Uterus (tissue), 4 donors: ENCODE data around the gene RUFY3. TPM values are rescaled to one million over a fixed set of nuclear protein-coding genes. Genes with fewer than 3 reads are reported as not detected.

Experiments used
- DNase-seq, 2 donors: peaks; one replicate each; pipeline ENCODE4 v3.0.0-alpha.2; 2019 to 2020
- H3K27ac ChIP-seq, 2 donors: fragments of 200-600 bp; sonication (generic); 1 replicate in 1 of 2; 2 replicates in 1 of 2; pipeline ENCODE4 v1.5.1; 2016 to 2018
- H3K27me3 ChIP-seq, 2 donors: fragments of 200-600 bp; sonication (generic); one replicate each; pipeline ENCODE4 v1.5.1; 2018 to 2019; ENCODE audit warnings: control low read depth in 1 of 2
- H3K36me3 ChIP-seq, 2 donors: fragments of 200-600 bp; sonication (generic); one replicate each; pipeline ENCODE4 v1.5.1; 2019; ENCODE audit warnings: control low read depth in 1 of 2
- H3K4me1 ChIP-seq, 2 donors: fragments of 200-600 bp; sonication (generic); one replicate each; pipeline ENCODE4 v1.5.1; 2018 to 2019; ENCODE audit warnings: control low read depth in 1 of 2
- H3K4me3 ChIP-seq, 2 donors: fragments of 200-600 bp; sonication (generic); 1 replicate in 1 of 2; 2 replicates in 1 of 2; pipeline ENCODE4 v1.5.1; 2018 to 2019; ENCODE audit warnings: mild to moderate bottlenecking in 1 of 2
- H3K9me3 ChIP-seq, 2 donors: fragments of 200-600 bp; sonication (generic); one replicate each; pipeline ENCODE4 v1.5.1; 2019; ENCODE audit warnings: control low read depth in 1 of 2
- CTCF ChIP-seq, 4 experiments: fragments of 200-600 bp in 2 of 4; fragments of 450-650 bp in 2 of 4; sonication (generic) in 2 of 4; IDR thresholded peaks; one replicate each; pipeline ENCODE4 v1.5.1; 2016 to 2019; ENCODE audit warnings: antibody characterized with exemption in 4 of 4, mild to moderate bottlenecking in 2 of 4, moderate library complexity in 1 of 4
- POLR2A ChIP-seq, 2 donors: fragments of 450-650 bp; IDR thresholded peaks; one replicate each; pipeline ENCODE4 v1.6.1; 2016; ENCODE audit warnings: antibody characterized with exemption in 2 of 2, mild to moderate bottlenecking in 1 of 2, moderate library complexity in 1 of 2
- intact Hi-C: fragments of 100-400 bp; cut with DNase I; formaldehyde crosslinking; loops from one replicate; pipeline ENCODE4 v1.15.1; 2023; ENCODE audit warnings: low total_unique reads
- small RNA-seq: library from RNA; depleted of rRNA; stranded (forward); fragments of <200 nt; gene quantifications from one replicate; pipeline ENCODE3, GENCODE V24; 2016
- total RNA-seq, 4 donors: library from RNA; depleted of rRNA in 3 of 4; stranded (reverse); fragments of >200 nt in 3 of 4; gene quantifications; one replicate each; pipeline versions ENCODE4 v1.1.0 to v1.2.4, GENCODE V29; 2014 to 2023
- donor health status: DM: yes; HTN: yes; CAD: no.

RUFY3 gene
- total RNA-seq, 4 donors from 2014 or later = 25.4 to 137 (median 75.9) TPM

DNA sequence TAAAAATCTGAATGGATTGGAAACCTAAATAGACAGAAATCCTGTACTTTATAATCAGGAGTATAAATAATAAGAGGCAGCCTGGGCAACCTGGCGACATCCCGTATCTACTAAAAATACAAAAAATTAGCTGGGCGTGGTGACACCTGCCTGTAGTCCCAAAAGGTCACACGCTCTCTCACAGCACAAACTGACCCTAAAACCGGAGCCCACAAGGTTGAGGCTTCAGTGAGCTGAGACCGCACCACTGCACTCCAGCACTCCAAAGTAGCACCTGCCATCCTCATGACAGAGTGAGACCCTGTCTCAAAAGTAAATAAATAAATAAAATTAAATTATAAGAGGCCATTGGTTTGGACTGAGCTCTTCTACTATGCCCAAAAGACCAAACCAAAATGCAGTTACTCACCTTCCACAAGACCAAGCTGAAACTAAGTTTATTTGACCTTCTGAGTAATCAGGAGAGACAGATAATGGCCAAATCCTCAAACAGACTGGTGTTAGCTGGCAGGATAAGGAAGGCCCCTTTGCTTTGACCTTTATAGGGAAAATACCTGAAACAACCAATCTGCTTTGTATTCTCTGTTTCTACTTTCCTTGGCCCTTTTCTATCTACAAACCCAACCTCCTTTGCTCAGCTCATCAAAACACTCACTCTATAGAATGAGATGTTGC, 121.1 kb downstream of the RUFY3 start:
- no peak for TF ChIP-seq CTCF (IDR thresholded peaks at IDR 0.05)
- TF ChIP-seq POLR2A (IDR thresholded peaks at IDR 0.05) = no peak
- H3K4me1 ChIP-seq = no peaks in the 10 kb centered on the region
- H3K4me3 ChIP-seq = no peak overlapping the region
- DNase-seq = no peak
- no peaks in the 10 kb centered on the region for H3K36me3 ChIP-seq
- intact Hi-C loops = no loop called here
- no peaks in the 10 kb centered on the region for H3K27me3 ChIP-seq
- H3K9me3 ChIP-seq = no peaks in the 10 kb centered on the region
- H3K27ac ChIP-seq = no peak overlapping the region

DNA sequence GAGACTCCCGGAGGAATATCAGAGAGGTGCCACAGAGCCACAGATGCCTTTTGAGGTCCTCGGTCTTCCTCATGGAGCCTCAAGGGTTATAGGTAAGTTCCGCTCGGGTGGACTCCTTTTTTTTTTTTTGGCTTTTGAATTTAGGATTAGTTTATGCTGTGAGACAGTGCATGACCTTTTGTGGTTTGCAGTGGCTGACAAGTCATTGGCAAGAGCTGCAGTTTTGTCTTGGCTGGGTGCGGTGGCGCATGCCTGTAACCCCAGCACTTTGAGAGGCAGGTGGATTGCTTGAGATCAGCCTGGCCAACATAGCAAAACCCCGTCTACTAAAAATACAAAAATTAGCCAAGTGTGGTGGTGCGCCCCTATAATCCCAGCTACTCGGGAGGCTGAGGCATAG, 122.4 kb downstream of the RUFY3 start:
- H3K27ac ChIP-seq = no peak overlapping the region
- H3K27me3 ChIP-seq = no peaks in the 10 kb centered on the region
- intact Hi-C loops = no loop called here
- DNase-seq = no peak
- no peaks in the 10 kb centered on the region for H3K36me3 ChIP-seq
- no peaks in the 10 kb centered on the region for H3K9me3 ChIP-seq
- no peaks in the 10 kb centered on the region for H3K4me1 ChIP-seq
- no peak overlapping the region for H3K4me3 ChIP-seq
- TF ChIP-seq CTCF (IDR thresholded peaks at IDR 0.05) (no peak), POLR2A (IDR thresholded peaks at IDR 0.05) (no peak)

DNA sequence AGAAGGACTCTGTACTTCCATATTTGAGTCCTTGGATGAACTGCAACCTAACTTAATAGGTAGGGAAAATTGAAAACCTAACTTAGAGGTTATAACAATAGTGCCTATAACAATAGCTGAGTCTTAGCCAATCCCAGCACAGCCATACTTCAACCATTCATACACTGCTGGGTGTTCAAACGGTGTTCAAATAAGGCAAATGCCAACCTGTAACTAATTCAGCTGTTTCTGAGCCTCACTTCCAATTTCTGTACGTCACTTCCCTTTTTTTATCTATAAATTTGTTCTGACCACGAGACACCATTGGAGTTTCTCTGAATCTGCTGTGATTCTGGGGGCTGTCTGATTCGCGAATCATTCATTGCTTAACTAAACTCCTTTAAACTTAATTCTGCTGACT, 127.5 kb downstream of the RUFY3 start:
- DNase-seq = no peak
- intact Hi-C loops = no loop called here
- Histone ChIP-seq H3K9me3 (no peaks in the 10 kb centered on the region), H3K27me3 (no peaks in the 10 kb centered on the region), H3K4me1 (no peaks in the 10 kb centered on the region), H3K4me3 (no peak overlapping the region), H3K27ac (no peak overlapping the region), H3K36me3 (no peaks in the 10 kb centered on the region)
- TF ChIP-seq POLR2A (IDR thresholded peaks at IDR 0.05) (no peak), CTCF (IDR thresholded peaks at IDR 0.05) (no peak)

GRCh38 chr4:70855464-70855863, 133.7 kb downstream of the RUFY3 start:
- no peak overlapping the region for H3K27ac ChIP-seq
- intact Hi-C loops = no loop called here
- no peak for TF ChIP-seq CTCF (IDR thresholded peaks at IDR 0.05)
- TF ChIP-seq POLR2A (IDR thresholded peaks at IDR 0.05) = no peak
- H3K36me3 ChIP-seq = no peaks in the 10 kb centered on the region
- H3K9me3 ChIP-seq = no peaks in the 10 kb centered on the region
- no peak for DNase-seq
- H3K4me3 ChIP-seq = no peak overlapping the region
- no peaks in the 10 kb centered on the region for H3K27me3 ChIP-seq
- H3K4me1 ChIP-seq = no peaks in the 10 kb centered on the region

Small RNAs within 50 kb of the gene (small RNA-seq; reads per million reads assigned to genes)
- gene RF00026 = not detected
- not detected for gene RNU6-520P
- gene RNU6-784P = not detected
- gene RNU6-891P = not detected

Other genes starting within 250 kb of the RUFY3 start
- not detected for gene MUC7, start 249.8 kb upstream of the RUFY3 start, total RNA-seq
- not detected for gene AMTN, start 203.4 kb upstream of the RUFY3 start, total RNA-seq
- gene AMBN, start 129.7 kb upstream of the RUFY3 start, total RNA-seq = not detected
- under 1 TPM in 2 of 4 donors, not detected in 2; 0.24 to 0.83 TPM for gene ENAM, start 93.2 kb upstream of the RUFY3 start, total RNA-seq
- gene JCHAIN, start 55.5 kb upstream of the RUFY3 start, total RNA-seq = 10 to 100 TPM in 1 of 4 donors, 1 to 10 TPM in 3; 4.9 to 12.7 (median 6.2) TPM
- gene UTP3, start 33.4 kb upstream of the RUFY3 start, total RNA-seq = 10 to 100 TPM in 2 of 4 donors, 1 to 10 TPM in 2; 6.7 to 28.9 (median 17.1) TPM
- 10 to 100 TPM; 25.4 to 82.0 (median 37.1) TPM for gene GRSF1, start 117.9 kb downstream of the RUFY3 start, total RNA-seq
- 10 to 100 TPM in 3 of 4 donors, 1 to 10 TPM in 1; 10.0 to 42.1 (median 16.5) TPM for gene MOB1B, start 180.4 kb downstream of the RUFY3 start, total RNA-seq